DOHH2 (cell line): ENCODE results near the gene PRRC2B.

ENCODE experiments used
- H3F3A ChIP-seq: fragments of 200-600 bp; sonication (generic), shearing (Covaris generic); 2 replicates; pipeline ENCODE4 v1.6.0; 2016; ENCODE audit warnings: antibody characterized with exemption, mild to moderate bottlenecking; ENCODE audit not compliant: control insufficient read depth, insufficient read depth
- H3K27ac ChIP-seq: fragments of 200-600 bp; sonication (generic); 2 replicates; pipeline ENCODE4 v1.5.1; 2014; ENCODE audit warnings: low read depth, mild to moderate bottlenecking, low read length, moderate library complexity
- H3K27me3 ChIP-seq: fragments of 200-600 bp; sonication (generic); 2 replicates; pipeline ENCODE4 v1.6.1; 2014; ENCODE audit warnings: mild to moderate bottlenecking, low read length, mixed read lengths; ENCODE audit not compliant: control insufficient read depth
- H3K36me3 ChIP-seq: fragments of 200-600 bp; sonication (generic); 2 replicates; pipeline ENCODE4 v1.6.1; 2014; ENCODE audit warnings: mild to moderate bottlenecking, low read length, moderate library complexity, mixed read lengths; ENCODE audit not compliant: control insufficient read depth
- H3K4me1 ChIP-seq: fragments of 200-600 bp; sonication (generic); 2 replicates; pipeline ENCODE4 v1.6.1; 2014; ENCODE audit warnings: mild to moderate bottlenecking, low read length, mixed read lengths; ENCODE audit not compliant: control insufficient read depth
- H3K4me2 ChIP-seq: fragments of 200-600 bp; sonication (generic); 2 replicates; pipeline ENCODE4 v1.6.0; 2014; ENCODE audit warnings: mild to moderate bottlenecking, low read length, moderate library complexity
- H3K4me3 ChIP-seq: fragments of 200-600 bp; sonication (generic); 2 replicates; pipeline ENCODE4 v1.5.1; 2014; ENCODE audit warnings: mild to moderate bottlenecking, low read length, mixed read lengths
- H3K79me2 ChIP-seq: fragments of 200-600 bp; sonication (generic); 2 replicates; pipeline ENCODE4 v1.6.1; 2014; ENCODE audit warnings: mild to moderate bottlenecking, low read length, mixed read lengths; ENCODE audit not compliant: control insufficient read depth
- H3K9me2 ChIP-seq: fragments of 200-600 bp; sonication (generic); replicated peaks from 2 replicates; pipeline ENCODE4 v1.6.1; 2014; ENCODE audit warnings: mild to moderate bottlenecking, low read length, mixed read lengths; ENCODE audit not compliant: control insufficient read depth
- H3K9me3 ChIP-seq: fragments of 200-600 bp; sonication (generic); 2 replicates; pipeline ENCODE4 v1.6.1; 2014; ENCODE audit warnings: antibody characterized with exemption, low read length, mixed read lengths; ENCODE audit not compliant: control insufficient read depth, insufficient read depth
- H4K20me1 ChIP-seq: fragments of 200-600 bp; sonication (generic); 2 replicates; pipeline ENCODE4 v1.6.0; 2014; ENCODE audit warnings: low read depth, mild to moderate bottlenecking, antibody characterized with exemption, low read length, moderate library complexity; ENCODE audit not compliant: control insufficient read depth, insufficient read depth
- CTCF ChIP-seq: fragments of 200-600 bp; sonication (generic); IDR thresholded peaks from one replicate; pipeline ENCODE4 v1.5.1; 2014; ENCODE audit warnings: antibody characterized with exemption, mild to moderate bottlenecking, low read depth, low read length; ENCODE audit not compliant: poor library complexity, severe bottlenecking
- EZH2phosphoT487 ChIP-seq: fragments of 200-600 bp; sonication (generic); IDR thresholded peaks from 2 replicates; pipeline ENCODE4 v1.6.1; 2017; ENCODE audit warnings: borderline replicate concordance, mild to moderate bottlenecking, antibody characterized with exemption, low read length, moderate library complexity, mixed read lengths

PRRC2B gene

GRCh38 chr9:131432050-131432449 is 38.2 kb downstream of the PRRC2B start:
- no peaks in the 10 kb centered on the region for H3F3A ChIP-seq
- H3K4me2 ChIP-seq, result no peak overlapping the region
- H3K9me2 ChIP-seq, result no peaks in the 10 kb centered on the region
- H4K20me1 ChIP-seq, result peaks cover 16% of the 10 kb centered on the region
- peaks cover 76% of the 10 kb centered on the region for H3K79me2 ChIP-seq
- no peaks in the 10 kb centered on the region for H3K27me3 ChIP-seq
- no peaks in the 10 kb centered on the region for H3K4me1 ChIP-seq
- H3K27ac ChIP-seq, result no peak overlapping the region
- TF ChIP-seq CTCF, result no peak
- no peak for TF ChIP-seq EZH2phosphoT487
- peaks cover 69% of the 10 kb centered on the region for H3K36me3 ChIP-seq
- H3K4me3 ChIP-seq, result no peak overlapping the region
- H3K9me3 ChIP-seq, result no peaks in the 10 kb centered on the region

GRCh38 chr9:131432597-131433301 is 38.9 kb downstream of the PRRC2B start:
- H3K4me1 ChIP-seq, result no peaks in the 10 kb centered on the region
- peaks cover 71% of the 10 kb centered on the region for H3K79me2 ChIP-seq
- peaks cover 76% of the 10 kb centered on the region for H3K36me3 ChIP-seq
- no peak overlapping the region for H3K4me3 ChIP-seq
- H4K20me1 ChIP-seq, result peaks cover 12% of the 10 kb centered on the region
- H3K9me2 ChIP-seq, result no peaks in the 10 kb centered on the region
- TF ChIP-seq CTCF, result no peak
- TF ChIP-seq EZH2phosphoT487, result no peak
- H3K27ac ChIP-seq, result no peak overlapping the region
- H3F3A ChIP-seq, result no peaks in the 10 kb centered on the region
- H3K9me3 ChIP-seq, result no peaks in the 10 kb centered on the region
- no peaks in the 10 kb centered on the region for H3K27me3 ChIP-seq
- H3K4me2 ChIP-seq, result no peak overlapping the region

- H3K9me2 ChIP-seq, result no peaks in the 10 kb centered on the region
- H3F3A ChIP-seq, result no peaks in the 10 kb centered on the region
- H3K4me3 ChIP-seq, result no peak overlapping the region
- no peaks in the 10 kb centered on the region for H3K4me1 ChIP-seq
- peaks cover 69% of the 10 kb centered on the region for H3K79me2 ChIP-seq
- H3K4me2 ChIP-seq, result no peak overlapping the region
- H3K27ac ChIP-seq, result no peak overlapping the region
- peaks cover 82% of the 10 kb centered on the region for H3K36me3 ChIP-seq
- H3K27me3 ChIP-seq, result no peaks in the 10 kb centered on the region
- TF ChIP-seq CTCF (no peak), EZH2phosphoT487 (no peak)
- peaks cover 12% of the 10 kb centered on the region for H4K20me1 ChIP-seq
- no peaks in the 10 kb centered on the region for H3K9me3 ChIP-seq
These were observed 39.5 kb downstream of the PRRC2B start for GRCh38 chr9:131433302-131433854.
